Esophagus muscularis mucosa (tissue), 4 donors: ENCODE data around the gene BCL7A. TPM values are rescaled to one million over a fixed set of nuclear protein-coding genes. Genes with fewer than 3 reads are reported as not detected.

Source experiments
- DNase-seq: peaks from one replicate; pipeline ENCODE4 v3.0.0-alpha.2; 2017; ENCODE audit errors: extremely low spot score
- H3K27ac ChIP-seq, 4 donors: fragments of 200-600 bp; sonication (generic); replicated peaks in 1 of 4; 1 replicate in 3 of 4; 2 replicates in 1 of 4; pipeline ENCODE4 v1.5.1; 2016 to 2019; ENCODE audit warnings: mild to moderate bottlenecking in 1 of 4
- H3K27me3 ChIP-seq, 4 donors: fragments of 200-600 bp; sonication (generic); one replicate each; pipeline versions ENCODE4 v1.5.1 to v1.6.0; 2016 to 2019
- H3K36me3 ChIP-seq, 4 donors: fragments of 200-600 bp; sonication (generic); one replicate each; pipeline ENCODE4 v1.5.1; 2016 to 2019
- H3K4me1 ChIP-seq, 4 donors: fragments of 200-600 bp; sonication (generic); one replicate each; pipeline ENCODE4 v1.5.1; 2016 to 2019
- H3K4me3 ChIP-seq, 4 donors: fragments of 200-600 bp; sonication (generic); 1 replicate in 2 of 4; 2 replicates in 2 of 4; pipeline ENCODE4 v1.5.1; 2016 to 2019; ENCODE audit warnings: mild to moderate bottlenecking in 4 of 4, moderate library complexity in 1 of 4
- H3K9me3 ChIP-seq, 4 donors: fragments of 200-600 bp; sonication (generic); 1 replicate in 3 of 4; 2 replicates in 1 of 4; pipeline ENCODE4 v1.5.1; 2016 to 2019
- EP300 ChIP-seq: sonication (generic); formaldehyde crosslinking; IDR thresholded peaks from one replicate; pipeline ENCODE4 v1.6.1; 2017; ENCODE audit warnings: antibody characterized with exemption
- POLR2A ChIP-seq: fragments of 450-650 bp; IDR thresholded peaks from one replicate; pipeline ENCODE4 v1.6.1; 2017; ENCODE audit warnings: antibody characterized with exemption, moderate library complexity, mild to moderate bottlenecking, low read depth
- POLR2AphosphoS5 ChIP-seq, 2 donors: sonication (generic); formaldehyde crosslinking; IDR thresholded peaks; one replicate each; pipeline ENCODE4 v1.6.1; 2017; ENCODE audit warnings: antibody characterized with exemption in 2 of 2
- WGBS: methylation state at CpG from one replicate; pipeline ENCODE4 v1.1.5; 2018; 5-methylcytosine and 5-hydroxymethylcytosine counted together
- intact Hi-C: fragments of 100-400 bp; cut with DNase I; formaldehyde crosslinking; loops from one replicate; pipeline ENCODE4 v1.15.1; 2023
- total RNA-seq, 4 donors: library from RNA; depleted of rRNA; stranded (reverse); fragments of >200 nt; gene quantifications; one replicate each; pipeline versions ENCODE4 v1.1.0 to v1.2.1, GENCODE V29; 2016
- TF ChIP-seq, protein P1 (sequence below), 3 experiments: fragments of 200-600 bp in 2 of 3; fragments of 450-650 bp in 1 of 3; sonication (generic) in 2 of 3; IDR thresholded peaks; one replicate each; pipeline ENCODE4 v1.5.1; 2017 to 2019; ENCODE audit warnings: antibody characterized with exemption in 3 of 3, mild to moderate bottlenecking in 2 of 3, moderate library complexity in 1 of 3

Gene BCL7A
- total RNA-seq, 4 donors from 2014 or later, result 2.9 to 10.1 (median 6.3) TPM

- Histone ChIP-seq H3K27me3 (no peaks in the 10 kb centered on the region), H3K9me3 (no peaks in the 10 kb centered on the region), H3K4me1 (no peaks in the 10 kb centered on the region), H3K36me3 (no peaks in the 10 kb centered on the region), H3K4me3 (no peak overlapping the region), H3K27ac (no peak overlapping the region)
- TF ChIP-seq POLR2A, result no peak
- 68% methylated on average over 10 of the region's 11 CpGs for WGBS
- intact Hi-C loops, result no loop called here
- no peak for DNase-seq
Observed at GRCh38 chr12:121980191-121980891, 41.3 kb upstream of the BCL7A start.

GRCh38 chr12:121980892-121981272, 40.8 kb upstream of the BCL7A start:
- Histone ChIP-seq H3K4me3 (no peak overlapping the region), H3K9me3 (no peaks in the 10 kb centered on the region), H3K27ac (no peak overlapping the region), H3K36me3 (no peaks in the 10 kb centered on the region), H3K4me1 (no peaks in the 10 kb centered on the region), H3K27me3 (no peaks in the 10 kb centered on the region)
- intact Hi-C loops, result no loop called here
- TF ChIP-seq POLR2A, result no peak
- no peak for TF ChIP-seq EP300
- TF ChIP-seq, protein P1, sequence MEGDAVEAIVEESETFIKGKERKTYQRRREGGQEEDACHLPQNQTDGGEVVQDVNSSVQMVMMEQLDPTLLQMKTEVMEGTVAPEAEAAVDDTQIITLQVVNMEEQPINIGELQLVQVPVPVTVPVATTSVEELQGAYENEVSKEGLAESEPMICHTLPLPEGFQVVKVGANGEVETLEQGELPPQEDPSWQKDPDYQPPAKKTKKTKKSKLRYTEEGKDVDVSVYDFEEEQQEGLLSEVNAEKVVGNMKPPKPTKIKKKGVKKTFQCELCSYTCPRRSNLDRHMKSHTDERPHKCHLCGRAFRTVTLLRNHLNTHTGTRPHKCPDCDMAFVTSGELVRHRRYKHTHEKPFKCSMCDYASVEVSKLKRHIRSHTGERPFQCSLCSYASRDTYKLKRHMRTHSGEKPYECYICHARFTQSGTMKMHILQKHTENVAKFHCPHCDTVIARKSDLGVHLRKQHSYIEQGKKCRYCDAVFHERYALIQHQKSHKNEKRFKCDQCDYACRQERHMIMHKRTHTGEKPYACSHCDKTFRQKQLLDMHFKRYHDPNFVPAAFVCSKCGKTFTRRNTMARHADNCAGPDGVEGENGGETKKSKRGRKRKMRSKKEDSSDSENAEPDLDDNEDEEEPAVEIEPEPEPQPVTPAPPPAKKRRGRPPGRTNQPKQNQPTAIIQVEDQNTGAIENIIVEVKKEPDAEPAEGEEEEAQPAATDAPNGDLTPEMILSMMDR (IDR thresholded peaks at IDR 0.05), result no peak
- no peak for TF ChIP-seq POLR2AphosphoS5 (IDR thresholded peaks at IDR 0.05)
- WGBS, result 85% methylated on average over 14 of the region's 14 CpGs
- no peak for DNase-seq

DNA sequence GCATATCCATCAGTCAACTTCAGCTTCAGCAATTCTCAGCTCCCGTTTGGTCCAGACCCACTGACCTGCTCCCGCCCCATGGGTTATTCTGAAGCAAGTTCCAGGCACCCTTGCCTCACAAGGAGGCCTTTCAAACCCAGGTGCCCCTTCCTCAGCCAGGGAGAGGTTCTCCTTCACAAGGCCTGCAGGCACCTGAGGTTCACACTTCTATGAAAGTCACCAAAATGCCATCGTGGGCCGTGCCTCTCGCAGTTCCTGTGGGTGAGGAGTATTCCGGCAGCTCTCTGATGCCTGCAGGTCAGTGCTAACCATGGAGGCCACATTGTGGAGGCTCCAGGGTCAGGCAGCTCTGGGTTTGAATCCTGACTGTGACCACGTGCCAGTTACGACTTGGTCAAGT, 40.2 kb upstream of the BCL7A start:
- H3K4me3 ChIP-seq, result no peak overlapping the region
- 82% methylated on average over 8 of the region's 8 CpGs for WGBS
- H3K36me3 ChIP-seq, result no peaks in the 10 kb centered on the region
- TF ChIP-seq, protein P1 (IDR thresholded peaks at IDR 0.05), result no peak
- TF ChIP-seq POLR2AphosphoS5 (IDR thresholded peaks at IDR 0.05) (no peak), POLR2A (no peak), EP300 (no peak)
- H3K27me3 ChIP-seq, result no peaks in the 10 kb centered on the region
- H3K27ac ChIP-seq, result no peak overlapping the region
- intact Hi-C loops, result no loop called here
- DNase-seq, result no peak
- H3K9me3 ChIP-seq, result no peaks in the 10 kb centered on the region
- H3K4me1 ChIP-seq, result no peaks in the 10 kb centered on the region

- no peaks in the 10 kb centered on the region for H3K4me1 ChIP-seq
- no peaks in the 10 kb centered on the region for H3K9me3 ChIP-seq
- intact Hi-C loops, result no loop called here
- 91% methylated on average over 6 of the region's 6 CpGs for WGBS
- no peak for TF ChIP-seq POLR2A
- TF ChIP-seq, protein P1 (IDR thresholded peaks at IDR 0.05), result no peak
- no peak for TF ChIP-seq POLR2AphosphoS5 (IDR thresholded peaks at IDR 0.05)
- TF ChIP-seq EP300, result no peak
- H3K36me3 ChIP-seq, result no peaks in the 10 kb centered on the region
- no peak overlapping the region for H3K27ac ChIP-seq
- no peaks in the 10 kb centered on the region for H3K27me3 ChIP-seq
- no peak for DNase-seq
- H3K4me3 ChIP-seq, result no peak overlapping the region
Observed at GRCh38 chr12:121982950-121983349, 38.7 kb upstream of the BCL7A start.

GRCh38 chr12:121983536-121984210, 38.0 kb upstream of the BCL7A start:
- WGBS, result 68% methylated on average over 13 of the region's 13 CpGs
- intact Hi-C loops, result no loop called here
- H3K27me3 ChIP-seq, result no peaks in the 10 kb centered on the region
- TF ChIP-seq, protein P1 (IDR thresholded peaks at IDR 0.05), result no peak
- no peak for TF ChIP-seq POLR2AphosphoS5 (IDR thresholded peaks at IDR 0.05)
- no peak for TF ChIP-seq EP300
- TF ChIP-seq POLR2A, result no peak
- no peak overlapping the region for H3K27ac ChIP-seq
- H3K4me1 ChIP-seq, result no peaks in the 10 kb centered on the region
- H3K9me3 ChIP-seq, result no peaks in the 10 kb centered on the region
- H3K36me3 ChIP-seq, result no peaks in the 10 kb centered on the region
- H3K4me3 ChIP-seq, result no peak overlapping the region
- DNase-seq, result no peak
